GM12878 (cell line): ENCODE measurements around the gene ZNF282. TPM values are rescaled to one million over a fixed set of nuclear protein-coding genes. Genes with fewer than 3 reads are reported as not detected.

Source experiments
- ATAC-seq: fragments of 200-7000 bp; cut with Tn5 transposase; 3 replicates; pipeline ENCODE4 v1.9.1; 2020; ENCODE audit warnings: mild to moderate bottlenecking, moderate library complexity
- BruUV-seq: library from RNA; stranded (reverse); fragments of 400-500 nt; replicated peaks from 2 replicates; lab custom pipeline; 2021; lab: Mats Ljungman, UMichigan
- CTCF ChIA-PET: fragments of 300-600 bp; sonication (Branson Sonifier 250); formaldehyde crosslinking; extraction: SDS; loops from one replicate; lab custom pipeline; 2021; ENCODE audit warnings: inconsistent platforms; lab: Yijun Ruan, JAX
- POLR2A ChIA-PET: fragments of 350-600 bp; formaldehyde crosslinking; extraction: SDS; loops from one replicate; lab custom pipeline; 2021; ENCODE audit warnings: inconsistent platforms; lab: Charles Lee
- RAD21 ChIA-PET: fragments of 300-600 bp; sonication (Branson Sonifier 250); formaldehyde crosslinking; loops from one replicate; lab custom pipeline; 2023; ENCODE audit warnings: antibody characterized with exemption; ENCODE audit not compliant: unreplicated experiment; lab: Charles Lee
- SMC1A ChIA-PET: fragments of 300-600 bp; sonication (Branson Sonifier 250); formaldehyde crosslinking; loops from one replicate; lab custom pipeline; 2023; ENCODE audit not compliant: unreplicated experiment, uncharacterized antibody; lab: Charles Lee
- DNase-seq: peaks from one replicate; pipeline ENCODE4 v3.0.0-alpha.2; 2011; ENCODE audit warnings: low read depth, low spot score
- FAIRE-seq: peaks from 3 replicates; lab custom pipeline; 2011; peaks lifted over from hg19 to GRCh38; lab: Jason Lieb, UNC
- H2AFZ ChIP-seq: 2 replicates; pipeline ENCODE4 v1.6.0; 2011; ENCODE audit warnings: low read depth, low read length, control low read depth; ENCODE audit not compliant: control insufficient read depth
- H3K27ac ChIP-seq: 2 replicates; pipeline ENCODE4 v1.5.1; 2011; ENCODE audit warnings: control low read depth; ENCODE audit not compliant: control insufficient read depth, insufficient read depth
- H3K27me3 ChIP-seq, 2 experiments: replicated peaks in 1 of 2; 2 replicates each; pipeline versions ENCODE4 v1.6.0 to v1.6.1; 2011; ENCODE audit warnings: low read length in 1 of 2; ENCODE audit not compliant: control insufficient read depth in 2 of 2, insufficient read depth in 2 of 2
- H3K36me3 ChIP-seq, 2 experiments: 2 replicates each; pipeline ENCODE4 v1.5.1; 2011; ENCODE audit warnings: low read length in 1 of 2; ENCODE audit not compliant: control insufficient read depth in 2 of 2, insufficient read depth in 2 of 2
- H3K4me1 ChIP-seq: 2 replicates; pipeline ENCODE4 v1.6.1; 2011; ENCODE audit warnings: mild to moderate bottlenecking, low read length, moderate library complexity, mixed read lengths; ENCODE audit not compliant: control insufficient read depth, insufficient read depth
- H3K4me2 ChIP-seq: 2 replicates; pipeline ENCODE4 v1.6.0; 2011; ENCODE audit warnings: control low read depth; ENCODE audit not compliant: control insufficient read depth, insufficient read depth
- H3K4me3 ChIP-seq: fragments of 200-600 bp; sonication (generic); 2 replicates; pipeline ENCODE4 v1.5.1; 2016
- H3K79me2 ChIP-seq: 2 replicates; pipeline ENCODE4 v1.6.0; 2011; ENCODE audit warnings: low read length; ENCODE audit not compliant: control insufficient read depth, insufficient read depth
- H3K9ac ChIP-seq: 2 replicates; pipeline ENCODE4 v1.8.0; 2011; ENCODE audit warnings: low read length, control low read depth, mixed read lengths; ENCODE audit not compliant: control insufficient read depth, insufficient read depth
- H3K9me3 ChIP-seq: replicated peaks from 3 replicates; pipeline ENCODE4 v1.5.1; 2011; ENCODE audit warnings: mild to moderate bottlenecking, low read length; ENCODE audit not compliant: control insufficient read depth, insufficient read depth
- H4K20me1 ChIP-seq: 2 replicates; pipeline ENCODE4 v1.6.0; 2011; ENCODE audit not compliant: control insufficient read depth, insufficient read depth
- EZH2 ChIP-seq: IDR thresholded peaks from 2 replicates; pipeline ENCODE4 v1.6.1; 2012; ENCODE audit warnings: low read depth, mild to moderate bottlenecking, control low read depth, inconsistent platforms, low read length, borderline replicate concordance; ENCODE audit not compliant: control insufficient read depth
- FOXK2 ChIP-seq: fragments of 450-650 bp; IDR thresholded peaks from 2 replicates; pipeline ENCODE4 v1.6.1; 2017; ENCODE audit warnings: mild to moderate bottlenecking, moderate library complexity
- JUNB ChIP-seq: IDR thresholded peaks from 2 replicates; pipeline ENCODE4 v1.6.1; 2016; ENCODE audit warnings: antibody characterized with exemption, mild to moderate bottlenecking
- NR2F1 ChIP-seq: fragments of 450-650 bp; conservative IDR thresholded peaks from 2 replicates; pipeline ENCODE4 v1.6.1; 2017; ENCODE audit warnings: mild to moderate bottlenecking
- RAD21 ChIP-seq: IDR thresholded peaks from 2 replicates; pipeline ENCODE4 v1.6.1; 2011; ENCODE audit warnings: mild to moderate bottlenecking, low read depth, low read length, moderate library complexity; ENCODE audit not compliant: insufficient read depth
- RUNX3 ChIP-seq: IDR thresholded peaks from 2 replicates; pipeline ENCODE4 v1.6.1; 2012; ENCODE audit warnings: low read length, inconsistent platforms
- SMC3 ChIP-seq: IDR thresholded peaks from 2 replicates; pipeline ENCODE4 v1.6.1; 2011; ENCODE audit warnings: low read length, improper control_type of control experiment, borderline replicate concordance
- SREBF2 ChIP-seq: IDR thresholded peaks from 2 replicates; pipeline ENCODE4 v1.6.1; 2012; ENCODE audit warnings: mild to moderate bottlenecking, low read length
- SRF ChIP-seq, 2 experiments: IDR thresholded peaks; 2 replicates each; pipeline ENCODE4 v1.6.1; 2011; ENCODE audit warnings: low read depth in 2 of 2, low read length in 2 of 2, mild to moderate bottlenecking in 1 of 2, moderate library complexity in 1 of 2
- SUZ12 ChIP-seq: fragments of 200-600 bp; sonication (generic); IDR thresholded peaks from one replicate; pipeline ENCODE4 v1.6.1; 2018; ENCODE audit warnings: antibody characterized with exemption, mild to moderate bottlenecking; ENCODE audit not compliant: unreplicated experiment
- TAF1 ChIP-seq: IDR thresholded peaks from 2 replicates; pipeline ENCODE4 v1.6.1; 2011; ENCODE audit warnings: mild to moderate bottlenecking, low read depth, low read length, borderline replicate concordance
- TCF7 ChIP-seq: IDR thresholded peaks from 2 replicates; pipeline ENCODE4 v1.6.1; 2014; ENCODE audit warnings: antibody characterized with exemption, borderline replicate concordance
- ZNF384 ChIP-seq: IDR thresholded peaks from 2 replicates; pipeline ENCODE4 v1.6.1; 2012; ENCODE audit warnings: low read depth, mild to moderate bottlenecking, low read length, improper control_type of control experiment, borderline replicate concordance
- WGBS: methylation state at CpG from one replicate; pipeline ENCODE4 v1.1.6; 2016; ENCODE audit warnings: low lambda C conversion rate; ENCODE audit not compliant: insufficient replicate concordance, insufficient coverage; ENCODE audit errors: missing lambda C conversion rate; 5-methylcytosine and 5-hydroxymethylcytosine counted together
- in situ Hi-C: fragments of 300-500 bp; cut with MboI; formaldehyde crosslinking; loops from 9 replicates; pipeline ENCODE4 v1.14.3; 2018; ENCODE audit warnings: mixed read lengths
- intact Hi-C: fragments of 100-400 bp; cut with micrococcal nuclease; formaldehyde crosslinking; loops from one replicate; pipeline ENCODE4 v1.14.2; 2022; ENCODE audit not compliant: unreplicated experiment
- polyA plus RNA-seq, 11 experiments: library from polyadenylated mRNA; depleted of rRNA in 4 of 11; unstranded in 6 of 11; stranded (reverse) in 5 of 11; fragments of >200 nt; fragmentation: Nextera tagmentation in 4 of 11; fragmentation: Illumina TruSeq in 1 of 11; extraction: Ambion mirVana in 4 of 11; extraction: Trizol in 1 of 11; gene quantifications; 1 replicate in 1 of 11; 2 replicates in 10 of 11; pipeline versions ENCODE4 v1.2.1 to v1.2.3, GENCODE V29; 2011 to 2016; ENCODE audit warnings: inconsistent platforms in 2 of 11, missing spikeins in 2 of 11, low read depth in 1 of 11
- total RNA-seq, 4 experiments: library from RNA; depleted of rRNA in 3 of 4; stranded (reverse); fragments of >200 nt in 3 of 4; fragmentation: Illumina TruSeq in 1 of 4; extraction: Trizol in 1 of 4; gene quantifications; 2 replicates each; pipeline versions ENCODE4 v1.2.1 to v1.2.3, GENCODE V29; 2013 to 2021
- TF ChIP-seq, protein P1 (sequence below), 3 experiments: IDR thresholded peaks in 2 of 3; conservative IDR thresholded peaks in 1 of 3; 2 replicates each; pipeline ENCODE4 v1.5.1; 2011; ENCODE audit warnings: low read depth in 3 of 3, low read length in 3 of 3, mild to moderate bottlenecking in 3 of 3, control low read depth in 2 of 3, moderate library complexity in 2 of 3, inconsistent platforms in 1 of 3, mixed read lengths in 1 of 3; ENCODE audit not compliant: control insufficient read depth in 2 of 3, insufficient read depth in 1 of 3; ENCODE audit errors: extremely low read depth in 1 of 3
- TF ChIP-seq, protein P2 (sequence below): fragments of 450-650 bp; IDR thresholded peaks from 2 replicates; pipeline ENCODE4 v1.6.1; 2014; ENCODE audit warnings: mild to moderate bottlenecking

ZNF282 gene
- total and polyA plus RNA-seq, 10 of the 15 experiments (the other 5 are each of a cell fraction or from before 2014, with no cell fraction given) = 0.35 to 28.4 (median 8.1) TPM

DNA sequence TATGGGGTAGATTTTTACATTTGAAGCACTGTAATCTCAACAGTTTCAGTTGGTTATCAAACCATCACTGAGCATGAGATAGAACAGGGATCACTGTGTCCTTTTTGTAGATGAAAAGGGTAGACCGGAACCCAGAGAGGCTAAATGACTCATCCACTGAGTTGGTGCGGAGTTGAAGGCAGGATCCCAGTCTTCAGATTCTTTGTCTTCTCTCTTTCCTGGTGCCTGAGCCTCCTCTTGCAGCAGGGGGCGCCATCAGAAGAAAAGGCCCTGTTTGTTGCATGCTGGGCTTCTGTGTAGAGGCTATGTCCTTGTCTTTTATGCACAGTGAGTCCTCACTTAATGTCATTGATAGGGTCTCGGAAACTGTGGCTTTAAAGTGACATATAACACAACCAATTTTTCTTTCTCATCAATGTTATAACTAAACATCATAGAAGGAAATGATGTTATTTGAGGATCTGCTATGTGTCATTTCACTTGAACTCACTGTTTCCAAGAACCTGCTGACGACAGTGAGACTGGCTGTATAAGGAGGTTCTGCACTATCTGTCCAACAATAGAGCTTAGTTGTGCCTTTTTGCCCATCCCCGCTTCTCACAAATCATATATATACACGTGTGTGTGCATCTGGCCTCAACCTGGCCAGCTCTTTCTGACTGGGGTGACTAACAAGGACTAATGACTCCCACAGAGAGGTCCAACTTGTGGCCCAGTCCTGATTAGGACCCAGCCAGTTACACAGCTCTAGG, 14.3 kb downstream of the ZNF282 start:
- FAIRE-seq = peak; percentile 68
- ATAC-seq = peak; percentile 82
- Histone ChIP-seq H3K4me2 (no peak overlapping the region), H3K79me2 (no peaks in the 10 kb centered on the region; the same call in 1 of the 2 replicates), H3K4me1 (no peaks in the 10 kb centered on the region), H3K4me3 (no peak overlapping the region), H3K27ac (no peak overlapping the region), H3K9ac (no peak overlapping the region), H3K9me3 (no peaks in the 10 kb centered on the region), H3K36me3 (peaks cover 24 to 36% of the 10 kb centered on the region in 2 experiments), H3K27me3 (no peaks in the 10 kb centered on the region), H4K20me1 (no peaks in the 10 kb centered on the region), H2AFZ (no peak overlapping the region)
- WGBS = 23% methylated on average over 7 of the region's 7 CpGs
- in situ Hi-C loops (no loop called here), intact Hi-C loops (no loop called here)
- RAD21 ChIA-PET = no interaction called here
- TF ChIP-seq, protein P1, sequence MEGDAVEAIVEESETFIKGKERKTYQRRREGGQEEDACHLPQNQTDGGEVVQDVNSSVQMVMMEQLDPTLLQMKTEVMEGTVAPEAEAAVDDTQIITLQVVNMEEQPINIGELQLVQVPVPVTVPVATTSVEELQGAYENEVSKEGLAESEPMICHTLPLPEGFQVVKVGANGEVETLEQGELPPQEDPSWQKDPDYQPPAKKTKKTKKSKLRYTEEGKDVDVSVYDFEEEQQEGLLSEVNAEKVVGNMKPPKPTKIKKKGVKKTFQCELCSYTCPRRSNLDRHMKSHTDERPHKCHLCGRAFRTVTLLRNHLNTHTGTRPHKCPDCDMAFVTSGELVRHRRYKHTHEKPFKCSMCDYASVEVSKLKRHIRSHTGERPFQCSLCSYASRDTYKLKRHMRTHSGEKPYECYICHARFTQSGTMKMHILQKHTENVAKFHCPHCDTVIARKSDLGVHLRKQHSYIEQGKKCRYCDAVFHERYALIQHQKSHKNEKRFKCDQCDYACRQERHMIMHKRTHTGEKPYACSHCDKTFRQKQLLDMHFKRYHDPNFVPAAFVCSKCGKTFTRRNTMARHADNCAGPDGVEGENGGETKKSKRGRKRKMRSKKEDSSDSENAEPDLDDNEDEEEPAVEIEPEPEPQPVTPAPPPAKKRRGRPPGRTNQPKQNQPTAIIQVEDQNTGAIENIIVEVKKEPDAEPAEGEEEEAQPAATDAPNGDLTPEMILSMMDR (IDR thresholded peaks at IDR 0.05 in 2 of 3, conservative IDR thresholded peaks at IDR 0.05 in 1 of 3; ENCODE audit: control insufficient read depth in 2 of 3, extremely low read depth in 1 of 3, insufficient read depth in 1 of 3, low read depth in 3 of 3, low read length in 3 of 3) = peak; percentile 48 to 68 (median 64)
- TF ChIP-seq RUNX3 (0 out of 2 replicates have a peak, but pooled peaks have one; percentile 13), SRF (IDR thresholded peaks at IDR 0.05; ENCODE audit: low read depth in 2 of 2, low read length in 2 of 2) (no peak), SMC3 (peak; percentile 42; the same call in 1 of the 2 replicates), SUZ12 (no peak), NR2F1 (no peak), RAD21 (peak; percentile 51), SREBF2 (no peak), EZH2 (no peak), TCF7 (no peak), TAF1 (no peak), JUNB (peak; percentile 61), FOXK2 (no peak), ZNF384 (no peak)
- TF ChIP-seq, protein P2, sequence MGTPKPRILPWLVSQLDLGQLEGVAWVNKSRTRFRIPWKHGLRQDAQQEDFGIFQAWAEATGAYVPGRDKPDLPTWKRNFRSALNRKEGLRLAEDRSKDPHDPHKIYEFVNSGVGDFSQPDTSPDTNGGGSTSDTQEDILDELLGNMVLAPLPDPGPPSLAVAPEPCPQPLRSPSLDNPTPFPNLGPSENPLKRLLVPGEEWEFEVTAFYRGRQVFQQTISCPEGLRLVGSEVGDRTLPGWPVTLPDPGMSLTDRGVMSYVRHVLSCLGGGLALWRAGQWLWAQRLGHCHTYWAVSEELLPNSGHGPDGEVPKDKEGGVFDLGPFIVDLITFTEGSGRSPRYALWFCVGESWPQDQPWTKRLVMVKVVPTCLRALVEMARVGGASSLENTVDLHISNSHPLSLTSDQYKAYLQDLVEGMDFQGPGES = no peak
- SMC1A ChIA-PET = no interaction called here
- POLR2A ChIA-PET = no interaction called here
- CTCF ChIA-PET = interaction anchor here (0.7 to 1.1 kb wide), 3 partner anchors 14 to 206 kb away, joined by 3 to 5 read pairs (median 3); partner anchors contain the start of genes ZNF282 and ZNF398
- BruUV-seq = no TSS peak
- DNase-seq = no peak
